Measurements from ENCODE around the gene FOXN3.

DNA sequence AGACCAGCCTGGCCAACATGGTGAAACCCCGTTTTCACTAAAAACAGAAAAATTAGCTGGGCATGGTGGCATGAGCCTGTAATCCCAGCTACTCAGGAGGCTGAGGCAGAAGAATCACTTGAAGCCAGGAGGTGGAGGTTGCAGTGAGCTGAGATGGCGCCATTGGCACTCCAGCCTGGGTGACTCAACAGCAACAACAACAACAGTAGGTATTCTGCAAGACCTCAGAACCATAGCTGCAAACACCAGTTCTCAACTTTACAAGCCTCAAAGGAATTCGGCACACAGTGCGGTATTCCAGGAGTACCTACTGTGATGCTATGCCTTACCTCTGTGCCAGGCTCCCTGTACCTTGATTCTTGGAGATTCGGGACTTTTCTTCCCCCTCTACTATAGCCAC, 15.8 kb downstream of the FOXN3 start:
- TF ChIP-seq, protein P1, sequence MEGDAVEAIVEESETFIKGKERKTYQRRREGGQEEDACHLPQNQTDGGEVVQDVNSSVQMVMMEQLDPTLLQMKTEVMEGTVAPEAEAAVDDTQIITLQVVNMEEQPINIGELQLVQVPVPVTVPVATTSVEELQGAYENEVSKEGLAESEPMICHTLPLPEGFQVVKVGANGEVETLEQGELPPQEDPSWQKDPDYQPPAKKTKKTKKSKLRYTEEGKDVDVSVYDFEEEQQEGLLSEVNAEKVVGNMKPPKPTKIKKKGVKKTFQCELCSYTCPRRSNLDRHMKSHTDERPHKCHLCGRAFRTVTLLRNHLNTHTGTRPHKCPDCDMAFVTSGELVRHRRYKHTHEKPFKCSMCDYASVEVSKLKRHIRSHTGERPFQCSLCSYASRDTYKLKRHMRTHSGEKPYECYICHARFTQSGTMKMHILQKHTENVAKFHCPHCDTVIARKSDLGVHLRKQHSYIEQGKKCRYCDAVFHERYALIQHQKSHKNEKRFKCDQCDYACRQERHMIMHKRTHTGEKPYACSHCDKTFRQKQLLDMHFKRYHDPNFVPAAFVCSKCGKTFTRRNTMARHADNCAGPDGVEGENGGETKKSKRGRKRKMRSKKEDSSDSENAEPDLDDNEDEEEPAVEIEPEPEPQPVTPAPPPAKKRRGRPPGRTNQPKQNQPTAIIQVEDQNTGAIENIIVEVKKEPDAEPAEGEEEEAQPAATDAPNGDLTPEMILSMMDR (IDR thresholded peaks at IDR 0.05; ENCODE audit: low read depth, low read length), result no peak
- no peak for TF ChIP-seq POLR2A (IDR thresholded peaks at IDR 0.05; ENCODE audit: extremely low read depth, insufficient read length)
- no peak for TF ChIP-seq MYC (IDR thresholded peaks at IDR 0.05; ENCODE audit: low read depth, low read length)
